Left lobe of liver (tissue), 2 donors: Measurements from ENCODE around the gene MAML2. TPM values are rescaled to one million over a fixed set of nuclear protein-coding genes. Genes with fewer than 3 reads are reported as not detected.

Experiments used
- ATAC-seq: fragments of 200-7000 bp; cut with Tn5 transposase; one replicate; pipeline ENCODE4 v1.9.1; 2020; ENCODE audit warnings: mild to moderate bottlenecking, moderate library complexity
- DNase-seq: peaks from one replicate; pipeline ENCODE4 v3.0.0-alpha.2; 2020; ENCODE audit warnings: low spot score
- total RNA-seq: library from RNA; stranded (reverse); gene quantifications from one replicate; pipeline ENCODE4 v1.2.1, GENCODE V29; 2021
- donor health status: DM: no; HTN: no; CAD: no; lungs with moderate emphysema.
- donor health status: DM: no; HTN: yes; CAD: no.

Gene MAML2
- total RNA-seq, 1 donor from 2014 or later = 1.0 TPM

- ATAC-seq (no peak), DNase-seq (no peak)
Measured at GRCh38 chr11:96218006-96218405, 125.0 kb downstream of the MAML2 start.

- DNase-seq = no peak
- ATAC-seq = no peak
Measured at GRCh38 chr11:96217206-96217605, 125.8 kb downstream of the MAML2 start.

DNA sequence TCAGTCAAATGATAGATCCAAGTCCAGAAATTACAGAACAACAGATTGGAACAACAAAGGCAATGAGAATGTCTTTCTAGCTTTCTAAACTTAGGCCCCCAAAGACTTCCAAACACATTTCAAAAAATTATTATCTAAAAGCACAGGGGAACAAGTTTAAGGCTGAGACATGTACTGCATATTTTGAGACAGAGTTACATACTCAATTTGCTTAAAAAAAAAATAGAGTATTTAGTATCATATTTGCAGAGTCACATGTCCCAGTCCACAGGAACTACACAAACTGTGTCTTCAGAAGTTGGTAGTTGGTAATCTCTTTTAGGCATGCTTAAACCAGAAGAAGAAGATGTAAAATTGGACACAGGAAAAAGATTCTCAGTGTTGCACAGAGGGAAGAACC, 127.2 kb downstream of the MAML2 start:
- ATAC-seq (no peak), DNase-seq (no peak)

DNA sequence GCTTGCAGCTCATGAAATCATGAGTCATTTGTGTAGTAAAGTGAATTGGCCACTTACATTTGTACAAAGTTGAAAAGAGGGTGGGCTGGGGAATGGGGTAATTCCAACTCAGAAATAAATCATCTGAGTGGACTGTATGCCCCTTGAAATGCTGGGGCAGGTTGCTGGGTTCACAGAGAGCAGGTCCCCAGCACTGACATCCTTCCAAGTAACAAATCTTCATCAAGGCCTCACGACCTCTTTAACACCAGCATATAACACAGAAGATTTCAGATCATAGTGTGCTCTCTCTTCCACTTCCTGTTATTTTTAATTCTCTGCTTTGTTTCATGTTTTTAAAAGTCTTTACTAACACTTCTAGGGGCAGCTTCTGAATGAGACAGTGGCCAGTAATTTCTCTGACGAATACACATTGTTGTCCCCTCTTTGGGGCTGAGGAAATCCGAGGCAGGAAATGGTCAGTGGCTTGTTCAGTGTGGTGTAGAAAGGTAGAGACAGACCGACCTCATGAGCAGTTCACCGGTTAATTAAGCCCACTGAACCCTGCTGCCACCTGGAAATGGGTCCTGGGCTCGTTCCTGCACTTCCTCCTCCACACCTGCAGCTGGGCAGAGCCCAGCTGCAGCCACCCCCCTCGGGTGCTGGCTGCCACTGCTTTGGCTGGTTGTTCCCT, 127.7 kb downstream of the MAML2 start:
- ATAC-seq (peak; percentile 13), DNase-seq (no peak)

GRCh38 chr11:96214777-96215109, 128.3 kb downstream of the MAML2 start:
- no peak for ATAC-seq
- no peak for DNase-seq

- DNase-seq (no peak), ATAC-seq (no peak)
Measured at GRCh38 chr11:96213500-96213899, 129.5 kb downstream of the MAML2 start.

GRCh38 chr11:96211436-96211835, 131.6 kb downstream of the MAML2 start:
- ATAC-seq = no peak
- DNase-seq = no peak

- ATAC-seq (peak; percentile 62), DNase-seq (no peak)
Measured at GRCh38 chr11:96207459-96208449, 135.2 kb downstream of the MAML2 start.

GRCh38 chr11:96206955-96207354, 136.0 kb downstream of the MAML2 start:
- no peak for DNase-seq
- no peak for ATAC-seq

- ATAC-seq (no peak), DNase-seq (no peak)
Measured at GRCh38 chr11:96205460-96205809, 137.6 kb downstream of the MAML2 start.

DNA sequence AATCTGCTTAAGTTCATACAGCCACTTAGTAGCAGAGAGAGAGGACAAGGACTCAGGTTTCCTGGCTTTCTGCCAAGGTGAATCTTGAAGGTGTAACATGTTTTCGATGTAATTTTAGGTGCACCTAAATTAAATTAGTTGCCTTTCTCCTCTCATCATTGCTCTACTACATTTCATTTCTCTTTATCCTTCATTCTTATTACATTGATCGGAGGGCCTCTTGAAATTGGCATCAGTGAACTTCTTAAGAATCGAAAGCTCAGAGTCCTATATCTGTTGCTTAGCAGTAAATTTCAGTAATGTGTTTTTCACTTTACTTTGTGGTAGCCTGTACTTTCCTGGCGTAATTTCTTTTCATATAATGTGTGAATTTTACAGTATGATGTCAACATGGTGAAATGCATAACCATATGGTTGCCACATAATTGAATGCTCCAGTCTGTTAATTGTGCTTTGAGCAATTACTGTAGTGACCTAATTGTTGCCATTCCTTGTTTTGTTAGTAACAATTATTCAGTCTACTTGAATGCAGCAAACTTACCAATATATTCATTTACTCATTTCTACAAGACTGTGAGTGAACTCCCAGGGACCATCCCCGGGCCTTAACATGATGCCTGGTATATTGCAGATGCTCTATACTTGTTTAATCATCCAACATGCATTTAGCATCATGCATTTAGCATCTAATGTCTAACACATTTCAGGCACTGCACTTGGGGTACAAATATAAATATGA, 138.1 kb downstream of the MAML2 start:
- ATAC-seq (no peak), DNase-seq (no peak)

- DNase-seq = no peak
- ATAC-seq = peak; percentile 38
Measured at GRCh38 chr11:96204366-96204659, 138.7 kb downstream of the MAML2 start.

DNA sequence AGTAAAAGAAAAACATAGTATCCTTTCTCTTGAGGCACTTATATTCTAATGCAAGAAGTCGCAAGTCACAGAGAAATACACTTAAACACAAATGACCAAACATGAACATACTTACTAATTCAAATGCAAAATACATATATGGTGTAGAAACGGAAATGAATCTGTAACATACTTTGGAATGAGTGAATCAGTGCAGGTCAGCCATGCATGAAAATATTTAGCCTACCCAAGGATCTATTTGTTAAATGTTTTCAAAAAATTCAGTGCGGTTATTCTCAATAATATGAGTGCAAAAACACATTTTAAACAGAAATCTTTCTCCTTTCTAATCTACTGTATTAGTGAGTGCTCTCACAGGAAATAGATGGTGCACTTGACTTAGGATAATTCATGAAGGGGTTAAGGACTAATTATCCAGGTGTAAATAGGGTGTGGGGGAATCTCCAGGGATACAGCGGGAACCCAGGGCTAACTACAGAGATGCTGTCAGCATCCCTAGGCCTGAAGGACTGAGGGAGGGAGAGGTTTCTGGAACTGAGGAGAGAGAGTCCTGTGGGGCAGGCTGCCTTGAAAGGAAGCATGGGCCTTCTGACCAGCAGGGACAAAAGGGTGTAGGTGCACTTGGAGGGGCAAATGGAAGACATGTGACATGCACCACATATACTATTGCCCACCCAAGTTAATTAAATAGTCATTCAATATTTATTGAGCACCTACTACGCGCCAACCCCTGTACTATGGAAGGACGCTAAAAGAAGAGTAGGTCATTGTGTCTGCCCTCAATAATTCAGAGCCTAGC, 139.2 kb downstream of the MAML2 start:
- ATAC-seq = no peak
- no peak for DNase-seq

GRCh38 chr11:96200243-96200642, 142.8 kb downstream of the MAML2 start:
- no peak for ATAC-seq
- DNase-seq = no peak

GRCh38 chr11:96199563-96200025, 143.4 kb downstream of the MAML2 start:
- DNase-seq (no peak), ATAC-seq (no peak)

- DNase-seq (no peak), ATAC-seq (no peak)
Measured at GRCh38 chr11:96197801-96198701, 144.9 kb downstream of the MAML2 start.

- DNase-seq (no peak), ATAC-seq (no peak)
Measured at GRCh38 chr11:96197103-96197502, 145.9 kb downstream of the MAML2 start.

DNA sequence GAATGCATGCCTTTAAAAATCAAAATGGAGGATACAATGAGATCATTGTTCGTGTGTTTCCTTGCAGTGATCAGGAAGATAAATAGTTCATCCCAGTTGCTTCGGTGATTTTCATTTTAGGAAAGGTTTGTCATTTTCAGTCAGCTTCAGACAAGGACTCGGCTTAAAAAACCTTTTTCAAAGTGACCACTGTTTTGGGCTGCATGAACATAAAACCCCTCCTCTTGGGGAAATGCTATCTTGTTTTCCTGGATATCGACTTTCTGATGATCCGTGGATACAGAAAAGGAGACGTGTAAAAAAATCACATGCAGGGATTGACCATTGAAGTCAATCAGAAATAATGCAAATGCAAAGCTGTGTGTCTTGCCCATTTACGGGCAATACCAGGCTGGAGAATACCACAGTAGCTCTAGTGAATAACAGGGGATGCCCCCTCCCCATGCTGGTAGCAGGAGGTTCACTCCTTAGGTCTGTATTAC, 146.8 kb downstream of the MAML2 start:
- DNase-seq = no peak
- no peak for ATAC-seq

- ATAC-seq (no peak), DNase-seq (no peak)
Measured at GRCh38 chr11:96195671-96196070, 147.3 kb downstream of the MAML2 start.
